Measurements from ENCODE around the gene CARS1.
A peak's percentile ranks its signal among the peaks of the same experiment; 100 is the strongest.

The CARS1 gene

DNA sequence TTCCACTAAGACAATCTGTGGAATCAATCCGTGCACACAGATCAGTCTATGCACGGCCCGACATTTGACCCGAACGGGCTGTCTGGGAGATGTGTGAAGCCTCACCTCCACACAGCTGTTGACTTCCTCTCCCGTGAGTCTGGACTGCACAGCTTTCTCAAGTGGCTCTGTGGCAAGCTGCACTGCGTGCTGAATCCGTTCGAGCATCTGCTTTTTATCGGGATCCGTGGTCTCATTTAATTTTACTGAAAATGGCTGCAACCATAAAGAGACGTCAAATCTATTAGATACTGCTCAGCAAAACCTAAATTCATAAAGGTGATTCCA is 19.3 kb downstream of the CARS1 start:
- DNase-seq (ENCODE audit: low spot score) = no peak

DNA sequence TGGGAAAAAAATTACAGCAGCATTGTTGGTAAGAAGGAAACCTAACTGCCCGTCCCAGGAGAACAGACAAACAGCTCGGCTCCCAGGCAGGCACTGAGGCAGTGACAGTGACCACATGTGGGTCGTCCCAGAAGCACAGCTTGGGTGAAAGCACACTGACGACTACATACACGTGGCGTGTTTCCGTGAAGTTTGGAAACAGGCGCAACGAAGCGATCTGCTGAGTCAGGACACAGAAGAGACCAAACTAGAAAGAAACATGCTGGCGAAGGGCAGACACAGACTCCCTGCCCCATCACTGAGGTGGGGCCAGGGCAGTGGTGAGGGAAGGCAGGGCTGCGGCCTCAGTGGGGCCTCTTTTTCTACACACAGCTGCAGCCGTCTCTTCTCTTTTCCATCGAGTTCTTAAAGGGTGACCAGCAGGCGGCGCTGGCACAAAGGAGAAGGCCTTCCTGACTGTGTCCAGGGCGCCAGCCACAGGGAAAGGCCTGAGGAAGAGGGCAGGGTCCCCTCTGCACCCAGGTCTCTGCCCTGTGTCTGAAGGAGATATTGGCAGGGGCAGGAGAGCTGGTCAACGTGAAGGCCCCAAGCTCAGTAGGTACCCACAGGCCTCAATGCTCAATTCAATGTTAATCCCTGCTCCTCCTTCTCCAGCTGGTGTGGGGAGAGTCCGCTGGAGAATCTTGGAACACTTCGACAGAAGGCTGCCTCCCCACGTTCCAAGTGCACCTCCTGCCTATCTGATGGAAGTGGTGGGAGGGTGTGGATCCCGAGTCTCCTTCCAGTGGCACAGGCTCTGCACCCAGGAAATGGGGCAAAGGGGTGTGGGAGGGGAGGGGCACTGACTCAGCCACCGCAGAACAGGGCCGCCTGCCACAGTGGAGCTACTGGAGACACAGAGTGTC is 19.9 kb downstream of the CARS1 start:
- DNase-seq (ENCODE audit: low spot score) = peak; percentile 72

DNA sequence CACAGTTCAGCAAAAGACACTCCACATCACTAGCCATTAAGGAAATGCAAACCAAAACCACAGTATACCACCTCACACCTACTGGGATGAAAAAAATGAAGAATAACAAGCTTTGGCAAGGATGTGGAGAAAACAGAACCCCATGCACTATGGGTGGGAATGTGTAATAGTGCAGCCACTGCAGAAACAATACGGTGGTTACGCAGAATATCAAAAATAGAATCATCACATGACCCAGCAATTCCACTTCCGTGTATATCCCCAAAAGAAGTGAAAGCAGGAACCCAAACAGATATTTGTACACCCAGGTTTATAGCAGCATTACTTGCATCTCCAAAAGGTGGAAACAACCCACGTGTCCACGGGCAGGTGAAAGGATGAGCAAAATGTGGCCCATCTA is 20.8 kb downstream of the CARS1 start:
- no peak for DNase-seq (ENCODE audit: low spot score)

GRCh38 chr11:3035333-3035732 is 21.9 kb downstream of the CARS1 start:
- DNase-seq (ENCODE audit: low spot score) = no peak

GRCh38 chr11:3030289-3031070 is 26.7 kb downstream of the CARS1 start:
- DNase-seq (ENCODE audit: low spot score) = no peak

DNA sequence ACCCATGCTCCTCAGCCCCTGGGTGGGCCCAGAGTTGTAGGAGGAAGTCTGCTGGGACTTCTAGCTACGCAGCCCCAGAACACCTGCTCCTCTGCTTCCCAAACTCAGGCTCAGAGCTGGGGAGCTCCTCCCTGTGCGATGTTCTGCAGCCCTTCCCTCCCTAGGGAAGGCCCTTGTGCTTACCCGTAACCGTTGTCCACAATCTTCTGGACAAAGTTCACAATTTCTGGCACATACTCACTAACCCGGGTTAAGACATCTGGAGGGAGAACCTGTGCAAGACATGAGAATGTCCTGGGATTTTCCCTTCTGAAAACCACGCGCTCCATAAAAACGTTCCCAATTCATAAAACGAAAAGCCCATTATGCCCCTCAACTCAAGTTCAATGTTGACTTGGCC is 28.4 kb downstream of the CARS1 start:
- no peak for DNase-seq (ENCODE audit: low spot score)

GRCh38 chr11:3026803-3027202 is 30.4 kb downstream of the CARS1 start:
- no peak for DNase-seq (ENCODE audit: low spot score)

DNA sequence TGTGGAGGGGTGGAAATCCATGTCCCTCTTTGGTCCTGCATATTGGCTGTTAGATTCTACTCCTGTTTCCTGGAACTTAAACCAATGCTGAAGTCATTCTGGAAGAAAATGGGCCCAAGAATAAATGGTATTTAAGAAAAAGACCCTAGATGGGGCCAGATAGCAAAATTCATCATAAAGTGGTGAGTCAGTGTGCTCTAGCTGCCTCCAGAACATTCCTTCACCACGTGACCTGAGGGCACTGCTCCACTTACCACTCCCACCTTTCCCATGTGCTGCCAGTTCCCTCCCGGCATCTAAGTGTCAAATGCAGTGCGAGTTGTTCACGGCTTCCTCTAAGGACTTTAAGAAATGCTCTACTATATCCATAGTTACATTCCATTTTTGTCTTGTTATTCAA is 34.2 kb downstream of the CARS1 start:
- peak; percentile 66 for DNase-seq (ENCODE audit: low spot score)

DNA sequence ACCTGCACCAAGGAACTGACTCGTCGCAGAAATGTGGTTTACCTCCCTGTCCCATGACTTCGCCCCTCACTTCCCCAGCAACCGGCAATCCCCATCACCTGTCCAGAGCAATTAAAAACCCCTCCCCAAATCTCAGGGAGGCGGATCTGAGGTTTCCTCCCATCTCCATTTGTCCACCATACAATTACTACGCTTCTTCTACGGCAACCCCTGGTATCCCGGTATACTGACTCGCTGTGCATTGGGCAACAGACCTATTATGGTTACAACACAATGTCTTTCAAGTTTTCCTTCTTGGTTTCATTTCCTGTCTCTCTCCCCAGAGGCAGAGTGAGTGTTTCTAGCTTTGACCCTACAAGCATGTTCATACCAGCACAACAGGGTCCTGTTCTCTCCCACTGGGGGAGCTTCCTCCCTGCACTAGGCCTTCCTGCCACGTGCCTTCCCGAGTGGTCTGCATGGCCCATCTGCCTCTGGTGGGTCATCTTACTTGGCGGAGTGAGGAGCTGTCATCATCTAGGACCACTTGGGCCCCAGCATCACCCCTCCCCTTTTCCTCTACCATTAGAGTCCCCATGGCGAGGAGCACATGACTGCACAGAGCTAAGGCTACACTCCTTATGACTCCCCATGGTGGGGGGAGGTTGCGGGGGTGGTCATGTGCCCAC is 34.8 kb downstream of the CARS1 start:
- peak; percentile 26 for DNase-seq (ENCODE audit: low spot score)

GRCh38 chr11:3021125-3021524 is 36.1 kb downstream of the CARS1 start:
- DNase-seq (ENCODE audit: low spot score) = no peak

DNA sequence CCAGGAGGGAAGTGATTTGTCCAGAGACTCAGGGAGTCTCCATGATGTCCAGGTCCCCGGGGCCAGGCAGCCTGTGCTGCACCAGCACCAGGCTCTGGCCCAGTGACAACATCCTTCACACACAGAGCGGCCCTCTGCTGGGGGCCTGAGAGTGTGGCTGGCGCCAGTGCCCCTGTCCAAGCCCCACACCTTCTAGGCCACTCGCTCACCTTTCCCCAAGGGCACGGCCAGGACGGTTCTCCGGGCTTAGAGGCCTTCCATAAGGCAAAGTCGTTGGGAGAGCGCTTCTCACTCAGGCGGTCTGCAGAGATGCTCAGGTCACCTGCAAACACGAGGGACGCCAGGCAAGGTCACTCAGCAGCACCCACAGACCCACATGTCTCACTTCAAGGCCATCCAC is 37.2 kb downstream of the CARS1 start:
- no peak for DNase-seq (ENCODE audit: low spot score)

GRCh38 chr11:3018596-3018995 is 38.6 kb downstream of the CARS1 start:
- no peak for DNase-seq (ENCODE audit: low spot score)

DNA sequence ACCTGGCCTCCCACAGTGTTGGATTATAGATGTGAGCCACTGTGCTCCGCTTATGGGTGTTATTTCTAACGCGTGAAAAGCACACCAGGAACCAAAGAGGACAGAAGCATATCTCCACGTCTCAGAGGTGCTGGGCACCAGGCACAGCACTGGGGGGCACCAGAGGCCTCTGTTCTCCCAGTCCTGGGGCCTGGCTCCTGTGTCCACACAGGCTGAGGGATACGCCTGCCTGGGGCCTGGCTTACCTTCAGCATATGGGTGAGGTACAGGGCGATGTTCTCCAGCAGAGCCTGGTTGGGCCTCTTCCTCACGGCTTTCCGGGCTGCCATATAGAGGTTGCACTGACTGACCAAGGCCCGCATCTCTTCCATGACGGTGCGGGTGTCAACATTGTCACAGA is 40.4 kb downstream of the CARS1 start:
- DNase-seq (ENCODE audit: low spot score) = no peak

DNA sequence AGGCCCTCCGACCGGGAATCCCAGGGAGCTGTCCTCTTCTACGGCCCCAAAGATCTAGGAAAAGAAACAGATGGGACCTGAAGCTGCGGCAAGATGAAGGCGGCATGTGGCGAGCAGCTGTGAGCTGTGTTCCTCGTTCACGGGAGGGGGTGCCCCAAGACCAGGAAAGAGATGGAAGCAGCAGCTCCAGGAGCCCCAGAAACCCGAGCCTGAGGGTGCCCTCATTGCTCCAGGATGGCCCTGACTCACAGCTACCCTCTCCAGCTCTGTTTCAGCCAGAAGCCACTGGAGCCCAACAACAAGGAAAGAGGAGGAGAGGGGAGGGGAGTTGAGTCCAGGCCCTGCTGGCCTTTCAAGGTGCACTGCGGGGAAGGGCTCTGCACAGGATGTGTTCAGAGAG is 41.4 kb downstream of the CARS1 start:
- no peak for DNase-seq (ENCODE audit: low spot score)

DNA sequence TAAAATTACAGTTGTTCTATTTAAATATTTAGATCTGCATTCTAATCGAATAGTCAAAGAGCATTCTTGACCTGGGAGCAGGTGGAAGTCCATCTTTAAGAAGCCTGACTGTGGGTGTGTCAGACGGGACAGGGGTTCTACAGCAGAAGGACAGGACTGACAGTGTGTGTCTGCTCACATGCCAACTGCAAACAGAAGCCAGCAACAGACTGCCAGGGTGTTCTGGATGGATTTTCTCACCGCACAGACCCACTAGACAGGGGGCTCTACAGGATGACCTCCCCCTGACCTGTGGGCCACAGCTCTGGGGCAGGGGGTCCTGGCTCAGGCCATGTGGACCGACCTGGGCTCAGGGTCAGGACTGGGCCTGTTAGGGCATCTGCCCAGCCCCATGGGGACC is 42.3 kb downstream of the CARS1 start:
- DNase-seq (ENCODE audit: low spot score) = no peak

GRCh38 chr11:3014057-3014938 is 42.9 kb downstream of the CARS1 start:
- DNase-seq (ENCODE audit: low spot score) = no peak

DNA sequence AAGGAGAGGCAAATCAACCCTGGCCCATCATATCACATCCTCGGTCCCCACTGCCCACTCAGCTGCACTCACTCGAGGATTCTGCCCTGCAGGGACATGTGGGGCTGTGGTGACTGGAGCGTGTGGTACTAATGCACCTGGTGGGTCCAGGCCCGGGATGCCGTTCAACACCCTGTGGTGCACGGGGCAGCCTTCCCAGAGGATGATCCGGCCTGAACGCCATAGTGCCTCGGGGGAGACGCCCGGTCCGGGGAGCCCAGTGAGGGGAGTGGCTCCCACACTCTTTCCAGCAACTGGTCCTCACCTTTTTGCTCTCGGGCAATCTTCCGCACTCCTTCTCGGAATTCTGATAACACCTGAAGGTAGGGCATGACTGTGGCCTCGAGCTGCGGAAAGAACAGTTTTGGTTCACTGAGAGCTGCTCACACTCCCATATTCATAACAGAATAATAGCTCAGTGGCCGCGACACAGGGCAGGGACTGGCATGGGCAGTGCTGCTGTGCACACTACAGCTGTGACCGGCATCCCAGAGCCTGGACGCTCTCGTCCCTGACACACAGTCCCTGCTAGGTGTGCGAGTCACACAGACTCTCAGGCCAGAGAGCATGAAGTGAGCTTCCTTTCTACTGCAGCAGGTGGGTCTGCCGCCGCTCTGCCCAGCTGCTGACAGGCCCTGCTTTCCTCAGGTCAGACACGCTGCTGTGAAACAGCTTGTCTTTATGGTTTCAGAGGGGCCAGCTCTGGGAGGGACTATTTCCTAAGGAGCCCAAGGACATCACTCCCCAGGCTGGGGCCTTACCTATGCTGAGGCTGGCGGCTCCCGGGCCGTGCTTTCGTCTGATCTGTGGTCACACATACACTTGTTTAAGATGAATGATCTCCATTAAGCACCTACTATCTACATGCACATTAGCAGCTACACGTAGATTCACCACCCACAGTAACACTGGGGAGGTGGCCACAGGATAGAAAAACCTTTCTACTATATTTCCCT is 45.0 kb downstream of the CARS1 start:
- DNase-seq (ENCODE audit: low spot score) = no peak

DNA sequence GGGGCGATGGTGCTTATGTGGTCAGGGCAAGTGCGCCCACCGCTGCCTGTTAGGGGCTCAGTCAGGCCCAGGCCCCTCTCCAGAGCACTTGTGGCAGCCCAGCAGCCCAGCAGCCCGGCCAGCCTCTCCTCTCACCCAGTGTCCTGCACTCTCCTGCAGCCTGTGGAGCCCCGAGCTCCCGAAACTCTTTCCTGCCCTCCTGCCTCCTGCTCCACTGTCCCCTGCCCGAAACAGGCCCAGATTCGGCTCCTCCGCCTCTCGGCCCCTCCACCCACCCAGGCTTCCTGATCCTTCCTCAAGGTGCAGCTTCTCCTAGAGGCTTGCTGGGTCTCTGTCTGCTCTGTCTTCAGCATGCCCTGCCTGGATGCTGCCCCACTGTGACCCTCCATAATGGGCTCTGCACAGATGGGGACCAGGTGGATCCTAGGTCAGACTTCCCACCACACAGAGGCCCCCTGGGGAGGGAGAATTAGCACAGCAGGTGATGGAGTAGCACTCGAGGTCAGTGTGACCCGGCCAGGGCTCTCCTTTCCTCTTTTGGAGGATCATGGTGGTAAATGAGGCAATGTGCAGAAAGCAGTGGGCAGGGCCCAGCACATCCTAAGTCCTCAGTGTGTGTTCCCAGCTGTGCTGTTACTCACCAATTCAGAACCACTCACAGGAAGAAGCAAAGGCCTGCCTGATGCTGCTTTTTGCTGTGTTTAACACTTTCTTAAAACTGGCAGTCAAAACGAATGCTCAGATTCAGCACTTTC is 46.5 kb downstream of the CARS1 start:
- no peak for DNase-seq (ENCODE audit: low spot score)

DNA sequence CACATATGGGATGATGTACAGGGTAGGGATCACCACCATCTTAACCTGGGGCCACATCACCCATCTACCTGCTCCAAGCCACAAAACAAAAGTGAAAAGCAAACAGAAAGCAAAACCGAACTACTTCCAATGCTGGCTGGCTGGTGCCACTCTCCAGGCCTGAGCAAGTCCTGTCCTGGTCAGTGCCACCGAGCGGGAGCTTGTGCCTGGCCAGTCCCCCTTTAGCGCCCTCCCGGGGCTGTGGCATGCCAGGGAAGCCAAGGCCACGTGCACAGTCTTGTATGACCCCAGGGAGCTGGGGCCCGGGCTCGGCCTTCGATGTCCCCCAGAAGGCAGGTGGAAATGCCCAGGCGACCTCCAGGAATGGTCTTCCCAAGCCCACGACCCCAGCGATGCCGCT is 47.2 kb downstream of the CARS1 start:
- no peak for DNase-seq (ENCODE audit: low spot score)

GRCh38 chr11:3009481-3009880 is 47.7 kb downstream of the CARS1 start:
- no peak for DNase-seq (ENCODE audit: low spot score)
